ENCODE measurements around the gene FBXW4.

FBXW4 gene

GRCh38 chr10:101724446-101724845, 29.5 kb upstream of the FBXW4 start:
- TF ChIP-seq CTCF (IDR thresholded peaks at IDR 0.05): no peak

- no peak for TF ChIP-seq CTCF (IDR thresholded peaks at IDR 0.05)
These were observed 28.2 kb upstream of the FBXW4 start for GRCh38 chr10:101723176-101723575.

GRCh38 chr10:101721806-101722205, 26.8 kb upstream of the FBXW4 start:
- no peak for TF ChIP-seq CTCF (IDR thresholded peaks at IDR 0.05)

- no peak for TF ChIP-seq CTCF (IDR thresholded peaks at IDR 0.05)
These were observed 25.7 kb upstream of the FBXW4 start for GRCh38 chr10:101720606-101721230.

GRCh38 chr10:101718690-101719275, 23.8 kb upstream of the FBXW4 start:
- no peak for TF ChIP-seq CTCF (IDR thresholded peaks at IDR 0.05)

GRCh38 chr10:101716891-101717659, 22.1 kb upstream of the FBXW4 start:
- TF ChIP-seq CTCF (IDR thresholded peaks at IDR 0.05): no peak

GRCh38 chr10:101712997-101713396, 18.0 kb upstream of the FBXW4 start:
- TF ChIP-seq CTCF (IDR thresholded peaks at IDR 0.05): no peak

Measured in LNCAP (cell line).